HUES6 (cell line): ENCODE results near the gene POU5F2.

ENCODE experiments used
- H3K27ac ChIP-seq: 2 replicates; pipeline ENCODE4 v1.7.0; 2013; ENCODE audit warnings: low read depth, mild to moderate bottlenecking, low read length, inconsistent platforms
- H3K27me3 ChIP-seq: 2 replicates; pipeline ENCODE4 v1.6.1; 2013; ENCODE audit warnings: low read length; ENCODE audit not compliant: control insufficient read depth, insufficient read depth
- H3K36me3 ChIP-seq: 2 replicates; pipeline ENCODE4 v1.6.1; 2013; ENCODE audit warnings: low read length; ENCODE audit not compliant: control insufficient read depth, insufficient read depth
- H3K4me1 ChIP-seq: 2 replicates; pipeline ENCODE4 v1.6.1; 2013; ENCODE audit warnings: low read length; ENCODE audit not compliant: control insufficient read depth, insufficient read depth
- H3K4me3 ChIP-seq: 2 replicates; pipeline ENCODE4 v1.5.1; 2013; ENCODE audit warnings: low read depth, low read length
- H3K9ac ChIP-seq: one replicate; pipeline ENCODE4 v1.6.1; 2013; ENCODE audit warnings: mild to moderate bottlenecking, low read length
- H3K9me3 ChIP-seq: 2 replicates; pipeline ENCODE4 v1.6.1; 2013; ENCODE audit warnings: low read depth, low read length; ENCODE audit not compliant: control insufficient read depth, insufficient read depth

POU5F2 gene

DNA sequence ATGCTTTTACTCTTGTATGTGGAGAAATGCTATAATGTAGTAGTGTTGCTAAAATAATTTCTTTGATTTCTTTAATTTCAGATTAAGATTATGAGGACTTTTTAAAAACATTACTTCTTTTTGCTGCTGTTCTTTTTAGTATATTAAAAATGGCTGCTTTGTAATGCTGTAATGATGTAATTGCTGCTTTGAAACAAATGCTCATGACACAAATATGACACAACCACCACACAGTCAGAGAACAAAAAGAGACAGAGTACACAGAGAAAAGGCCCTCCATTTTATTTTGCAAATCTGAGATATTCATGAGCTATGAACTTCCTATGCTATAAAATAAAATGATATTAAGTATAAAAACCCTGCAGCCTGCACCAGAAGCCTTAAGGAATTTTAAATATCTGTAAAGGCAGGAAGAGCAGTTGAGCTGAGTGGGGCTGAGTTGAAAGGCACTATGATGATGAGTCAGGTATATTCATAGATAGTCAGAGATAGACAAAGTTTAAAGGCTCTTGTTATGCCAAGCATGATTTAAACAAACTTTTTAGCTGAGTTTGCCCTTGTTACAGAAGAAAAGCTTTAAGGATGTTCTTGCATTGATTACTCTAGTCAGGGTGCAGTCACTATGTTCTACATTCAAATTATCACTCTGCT is 5.1 kb upstream of the POU5F2 start:
- Histone ChIP-seq H3K4me3 (no peak overlapping the region), H3K9me3 (no peaks in the 10 kb centered on the region), H3K9ac (no peak overlapping the region), H3K27me3 (no peaks in the 10 kb centered on the region), H3K36me3 (no peaks in the 10 kb centered on the region), H3K4me1 (no peaks in the 10 kb centered on the region), H3K27ac (no peak overlapping the region)

DNA sequence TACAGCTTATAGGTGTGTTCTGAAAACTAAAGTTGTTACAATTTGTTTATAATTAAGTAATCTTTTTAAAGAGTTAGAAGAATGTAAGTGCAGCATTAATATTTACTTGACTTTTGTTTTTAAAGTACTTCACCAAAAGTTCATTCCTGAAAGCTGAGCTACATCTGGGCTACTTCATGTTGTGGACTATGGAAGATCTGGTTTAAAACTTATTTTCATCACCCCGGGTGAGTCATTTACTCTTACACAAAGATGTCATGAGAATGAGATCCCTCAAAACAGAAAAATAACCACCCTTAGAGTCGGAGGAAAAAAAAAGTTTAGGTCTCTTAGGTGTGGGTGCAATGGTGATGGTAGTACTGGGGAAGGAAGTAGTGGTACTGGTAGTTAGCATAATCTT is 5.1 kb downstream of the POU5F2 start:
- Histone ChIP-seq H3K27ac (no peak overlapping the region), H3K36me3 (no peaks in the 10 kb centered on the region), H3K4me1 (no peaks in the 10 kb centered on the region)

DNA sequence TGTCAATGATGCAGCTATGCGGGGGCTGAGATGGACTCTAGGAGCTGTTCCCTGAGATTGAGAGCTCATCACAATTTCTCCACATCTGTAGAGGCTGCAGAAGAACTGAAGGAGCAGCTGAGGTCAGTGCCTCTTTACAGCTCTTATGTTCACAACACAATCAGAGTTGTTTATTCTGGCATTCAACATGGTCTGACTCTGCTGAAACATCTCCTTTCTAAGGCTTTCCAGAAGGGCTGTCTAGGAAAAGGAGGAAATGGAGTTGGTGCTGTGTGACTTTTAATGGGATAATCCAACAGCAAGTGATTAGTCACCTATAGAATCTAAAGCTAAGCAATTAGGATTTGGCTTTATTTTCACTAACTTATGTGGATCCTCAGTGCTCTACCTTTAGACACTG is 6.0 kb downstream of the POU5F2 start:
- Histone ChIP-seq H3K4me3 (no peak overlapping the region), H3K9ac (no peak overlapping the region), H3K36me3 (no peaks in the 10 kb centered on the region), H3K4me1 (no peaks in the 10 kb centered on the region), H3K27ac (no peak overlapping the region), H3K9me3 (no peaks in the 10 kb centered on the region), H3K27me3 (no peaks in the 10 kb centered on the region)

More for the DNA sequence above, 5.1 kb downstream of the POU5F2 start:
- H3K9me3 ChIP-seq, result no peaks in the 10 kb centered on the region
- H3K4me3 ChIP-seq, result no peak overlapping the region
- no peaks in the 10 kb centered on the region for H3K27me3 ChIP-seq
- H3K9ac ChIP-seq, result no peak overlapping the region

DNA sequence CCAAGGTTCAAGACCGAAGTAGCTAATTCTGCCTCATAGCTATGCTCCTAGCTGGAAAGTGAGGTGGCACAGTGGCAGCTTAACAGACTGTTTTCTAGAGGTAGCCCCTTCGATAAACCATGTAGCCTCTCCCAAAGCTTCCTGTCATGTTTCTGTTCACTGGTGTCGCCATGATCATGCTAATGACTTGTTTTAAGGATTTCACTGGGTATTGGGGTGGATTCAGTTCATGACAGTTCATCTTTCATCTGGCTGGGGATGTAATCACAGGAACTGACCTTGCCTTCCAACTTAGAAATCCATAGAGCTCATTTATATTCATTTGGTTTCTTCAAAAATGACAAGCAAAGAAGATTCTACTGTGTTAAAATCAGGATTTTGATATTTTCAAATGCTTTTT is 9.4 kb downstream of the POU5F2 start:
- no peaks in the 10 kb centered on the region for H3K36me3 ChIP-seq
- no peak overlapping the region for H3K27ac ChIP-seq
- H3K9ac ChIP-seq, result no peak overlapping the region
- H3K4me3 ChIP-seq, result no peak overlapping the region
- no peaks in the 10 kb centered on the region for H3K27me3 ChIP-seq
- no peaks in the 10 kb centered on the region for H3K9me3 ChIP-seq
- no peaks in the 10 kb centered on the region for H3K4me1 ChIP-seq

DNA sequence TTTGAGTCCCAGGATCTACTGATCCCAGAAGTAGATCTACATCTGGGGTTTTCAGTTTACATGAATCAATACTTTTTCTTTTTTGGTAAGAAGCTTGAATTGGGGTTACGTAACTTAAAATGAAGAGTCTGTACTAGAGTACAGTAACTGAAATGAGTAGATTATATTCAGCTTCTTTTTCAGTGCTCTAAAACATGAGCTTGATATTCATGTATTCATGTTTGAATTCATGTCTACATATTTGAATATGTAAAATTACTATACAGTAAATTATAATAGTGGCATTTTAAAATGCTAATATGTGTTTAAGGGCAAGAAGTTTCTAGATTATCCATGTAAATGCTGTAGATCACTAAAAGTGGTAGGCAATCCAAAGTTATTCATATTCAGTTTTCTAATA is 14.8 kb downstream of the POU5F2 start:
- Histone ChIP-seq H3K27ac (no peak overlapping the region), H3K36me3 (no peaks in the 10 kb centered on the region), H3K27me3 (no peaks in the 10 kb centered on the region), H3K4me1 (peaks cover 26% of the 10 kb centered on the region), H3K9ac (no peak overlapping the region), H3K4me3 (no peak overlapping the region), H3K9me3 (no peaks in the 10 kb centered on the region)

DNA sequence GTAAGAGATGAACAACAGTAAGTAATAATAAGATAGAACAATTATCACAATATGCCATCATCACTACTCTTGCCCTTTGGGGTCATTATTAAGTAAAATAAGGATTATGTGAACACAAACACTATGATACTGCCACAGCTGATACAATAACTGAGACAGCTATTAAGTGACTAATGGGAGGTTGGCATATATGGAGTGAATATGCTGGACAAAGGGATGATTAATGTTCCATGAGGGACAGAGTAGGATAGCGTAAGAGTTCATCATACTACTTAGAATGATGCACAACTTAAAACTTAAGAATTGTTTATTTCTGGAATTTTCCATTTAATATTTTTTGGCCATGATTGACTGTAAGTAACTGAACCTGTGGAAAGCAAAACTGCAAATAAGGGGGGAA is 16.6 kb downstream of the POU5F2 start:
- Histone ChIP-seq H3K27me3 (no peaks in the 10 kb centered on the region), H3K9me3 (no peaks in the 10 kb centered on the region), H3K9ac (no peak overlapping the region), H3K4me3 (no peak overlapping the region), H3K36me3 (no peaks in the 10 kb centered on the region), H3K27ac (no peak overlapping the region), H3K4me1 (peaks cover 26% of the 10 kb centered on the region)

DNA sequence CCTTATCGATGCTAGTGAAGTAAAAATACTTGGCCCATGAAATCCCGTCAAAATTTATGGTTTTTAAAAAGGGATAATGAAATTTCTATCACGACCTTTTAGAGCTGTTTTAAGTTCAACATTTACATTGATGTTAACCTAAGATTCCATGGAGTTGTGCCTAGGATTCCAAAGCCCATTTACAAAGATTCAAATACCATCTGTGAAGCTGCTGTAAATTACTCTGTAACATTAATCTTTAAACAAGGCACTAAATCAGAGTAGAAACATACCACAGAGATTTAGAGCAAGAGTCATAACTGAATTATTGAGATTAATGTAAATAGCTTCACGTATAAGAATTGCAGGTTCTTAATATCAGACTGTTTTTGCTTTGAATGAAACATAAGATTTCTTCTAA is 17.7 kb downstream of the POU5F2 start:
- Histone ChIP-seq H3K9ac (no peak overlapping the region), H3K27me3 (no peaks in the 10 kb centered on the region), H3K4me3 (no peak overlapping the region), H3K4me1 (peaks cover 26% of the 10 kb centered on the region), H3K36me3 (no peaks in the 10 kb centered on the region), H3K9me3 (no peaks in the 10 kb centered on the region), H3K27ac (no peak overlapping the region)

DNA sequence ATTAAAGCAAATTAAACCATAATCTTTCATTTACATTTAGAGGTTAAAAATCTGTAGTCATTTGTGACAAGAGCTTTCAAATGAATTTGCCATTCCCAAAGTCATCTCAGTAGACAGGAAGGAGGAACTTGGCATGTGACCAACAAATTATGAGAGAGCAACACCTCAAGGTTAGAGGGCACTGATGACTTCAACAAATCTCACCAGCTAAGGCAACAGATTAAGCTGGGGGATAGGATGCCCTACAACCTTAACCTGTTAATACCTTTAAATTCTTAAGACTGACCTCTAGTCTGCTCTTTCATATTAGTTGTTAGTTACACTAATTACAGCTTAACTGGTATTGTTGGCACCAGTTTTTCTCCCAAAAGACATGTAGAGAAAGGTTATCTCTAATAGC is 18.4 kb downstream of the POU5F2 start:
- Histone ChIP-seq H3K27me3 (no peaks in the 10 kb centered on the region), H3K27ac (no peak overlapping the region), H3K4me3 (no peak overlapping the region), H3K36me3 (no peaks in the 10 kb centered on the region), H3K9me3 (no peaks in the 10 kb centered on the region), H3K4me1 (peaks cover 26% of the 10 kb centered on the region), H3K9ac (no peak overlapping the region)

DNA sequence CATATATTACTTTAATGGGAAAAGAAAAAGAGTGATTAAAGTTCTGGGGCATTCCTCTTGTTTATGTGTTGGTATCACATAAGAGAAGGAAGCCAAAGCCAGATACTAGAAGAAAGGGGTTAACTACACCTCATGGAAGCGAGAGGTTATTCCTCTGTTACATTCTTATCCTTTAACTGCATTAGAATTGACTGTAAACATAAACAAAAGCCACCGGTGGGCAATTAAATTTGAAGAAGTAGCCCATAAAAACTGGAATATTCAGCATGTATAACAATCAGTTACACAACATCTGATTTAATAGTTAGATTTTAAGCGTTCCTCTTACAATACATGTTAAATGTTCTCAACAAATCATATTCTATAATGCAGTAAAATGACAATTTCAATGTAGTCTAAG is 18.8 kb downstream of the POU5F2 start:
- no peaks in the 10 kb centered on the region for H3K36me3 ChIP-seq
- H3K9me3 ChIP-seq, result no peaks in the 10 kb centered on the region
- H3K9ac ChIP-seq, result no peak overlapping the region
- no peak overlapping the region for H3K27ac ChIP-seq
- H3K4me1 ChIP-seq, result peaks cover 26% of the 10 kb centered on the region
- no peak overlapping the region for H3K4me3 ChIP-seq
- no peaks in the 10 kb centered on the region for H3K27me3 ChIP-seq

DNA sequence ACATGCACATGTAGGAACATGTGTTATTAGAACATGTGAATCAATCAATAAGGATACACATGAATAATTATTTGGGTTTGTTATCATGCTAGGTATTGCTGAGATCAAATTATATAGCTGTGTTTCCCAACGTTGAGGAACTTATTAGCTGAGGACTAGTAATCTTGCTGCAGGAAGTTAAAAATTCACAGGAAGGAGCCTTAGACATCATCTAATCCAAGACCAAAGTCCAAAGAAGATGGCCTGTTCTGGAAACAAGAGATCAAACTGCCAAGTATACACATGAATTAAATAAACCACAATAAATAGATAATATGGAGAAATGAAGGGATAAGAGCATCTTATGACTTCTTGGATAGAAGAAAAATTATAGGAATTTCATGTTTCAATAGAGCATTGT is 19.9 kb downstream of the POU5F2 start:
- peaks cover 26% of the 10 kb centered on the region for H3K4me1 ChIP-seq
- H3K27ac ChIP-seq, result no peak overlapping the region
- no peak overlapping the region for H3K9ac ChIP-seq
- no peaks in the 10 kb centered on the region for H3K36me3 ChIP-seq
- no peaks in the 10 kb centered on the region for H3K27me3 ChIP-seq
- H3K9me3 ChIP-seq, result no peaks in the 10 kb centered on the region
- H3K4me3 ChIP-seq, result no peak overlapping the region

DNA sequence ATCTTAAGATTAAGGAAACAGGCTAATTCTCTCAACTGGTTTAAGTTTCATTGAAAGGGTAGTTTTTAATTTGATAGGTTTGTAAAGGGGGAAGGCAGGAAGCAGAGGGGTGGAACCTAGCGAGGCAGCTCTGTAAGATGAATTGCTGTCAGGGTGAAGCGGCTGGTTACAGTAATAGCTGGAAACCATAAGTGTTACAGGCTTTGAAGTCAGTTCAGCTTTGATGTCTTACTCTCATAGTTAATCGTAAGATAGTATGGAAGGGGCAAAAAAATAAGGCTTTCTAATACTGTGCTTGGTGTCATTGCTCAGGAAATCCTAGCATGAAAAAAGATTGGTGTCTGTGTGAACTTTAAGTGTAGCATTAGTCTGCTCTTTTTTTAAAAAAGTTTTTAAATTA is 20.3 kb downstream of the POU5F2 start:
- H3K4me3 ChIP-seq, result no peak overlapping the region
- H3K9ac ChIP-seq, result no peak overlapping the region
- no peaks in the 10 kb centered on the region for H3K27me3 ChIP-seq
- no peaks in the 10 kb centered on the region for H3K36me3 ChIP-seq
- H3K27ac ChIP-seq, result no peak overlapping the region
- H3K9me3 ChIP-seq, result no peaks in the 10 kb centered on the region
- peaks cover 26% of the 10 kb centered on the region for H3K4me1 ChIP-seq

DNA sequence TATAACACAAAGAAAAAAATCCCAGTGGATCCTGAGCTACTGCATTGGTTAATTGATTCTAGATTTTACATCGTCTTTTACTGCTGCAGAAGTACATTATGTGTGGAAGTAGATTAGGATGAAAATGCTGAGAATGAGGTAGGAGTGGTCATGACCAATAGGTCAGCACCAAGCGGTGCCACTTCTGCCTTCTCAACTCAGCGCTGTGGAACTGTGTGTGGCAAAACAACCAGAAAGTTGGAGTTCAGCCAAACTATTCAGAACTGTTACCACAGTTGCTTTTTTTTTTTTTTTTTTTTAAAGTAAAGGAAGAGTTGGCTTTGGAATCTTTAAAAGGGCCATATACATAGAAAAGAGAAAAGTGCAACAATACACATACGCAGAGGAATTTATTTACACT is 24.2 kb downstream of the POU5F2 start:
- H3K4me1 ChIP-seq, result peaks cover 5% of the 10 kb centered on the region
- no peaks in the 10 kb centered on the region for H3K36me3 ChIP-seq
- no peak overlapping the region for H3K27ac ChIP-seq
- no peaks in the 10 kb centered on the region for H3K9me3 ChIP-seq
- H3K9ac ChIP-seq, result no peak overlapping the region
- H3K4me3 ChIP-seq, result no peak overlapping the region
- H3K27me3 ChIP-seq, result no peaks in the 10 kb centered on the region
